RWPE2 (cell line): ENCODE measurements around the gene ANP32B.

ENCODE experiments used
- ATAC-seq: fragments of 200-7000 bp; cut with Tn5 transposase; 3 replicates; pipeline ENCODE4 v1.9.1; 2021; ENCODE audit warnings: low read depth
- DNase-seq: peaks from one replicate; pipeline ENCODE4 v3.0.0-alpha.2; 2020; ENCODE audit warnings: low spot score
- H3K27ac ChIP-seq: fragments of 450-650 bp; 2 replicates; pipeline ENCODE4 v1.5.1; 2017; ENCODE audit warnings: mild to moderate bottlenecking; ENCODE audit not compliant: poor library complexity, severe bottlenecking
- H3K27me3 ChIP-seq: fragments of 250-450 bp; sonication (Bioruptor Pico); 2 replicates; pipeline ENCODE4 v1.5.1; 2021; ENCODE audit warnings: mild to moderate bottlenecking, moderate library complexity; ENCODE audit not compliant: insufficient read depth, poor library complexity, severe bottlenecking
- H3K36me3 ChIP-seq: fragments of 250-450 bp; sonication (Bioruptor Pico); 2 replicates; pipeline ENCODE4 v1.5.1; 2020; ENCODE audit warnings: low read depth, mild to moderate bottlenecking, moderate library complexity
- H3K4me1 ChIP-seq: fragments of 250-450 bp; sonication (Bioruptor Pico); 2 replicates; pipeline ENCODE4 v1.5.1; 2021; ENCODE audit warnings: mild to moderate bottlenecking, moderate library complexity; ENCODE audit not compliant: insufficient read depth, poor library complexity, severe bottlenecking
- H3K4me3 ChIP-seq: fragments of 250-450 bp; sonication (Bioruptor Pico); 2 replicates; pipeline ENCODE4 v1.5.1; 2021; ENCODE audit warnings: mild to moderate bottlenecking, moderate library complexity; ENCODE audit not compliant: severe bottlenecking
- H3K9me3 ChIP-seq: fragments of 250-450 bp; sonication (Bioruptor Pico); 2 replicates; pipeline ENCODE4 v1.5.1; 2021; ENCODE audit warnings: mild to moderate bottlenecking, moderate library complexity; ENCODE audit not compliant: severe bottlenecking
- CTCF ChIP-seq: fragments of 450-650 bp; IDR thresholded peaks from one replicate; pipeline ENCODE4 v1.5.1; 2017; ENCODE audit warnings: mild to moderate bottlenecking, moderate library complexity; ENCODE audit not compliant: poor library complexity, severe bottlenecking

ANP32B gene

GRCh38 chr9:97962575-97962974 lies 20.6 kb upstream of the ANP32B start:
- no peak for DNase-seq
- TF ChIP-seq CTCF, result no peak

GRCh38 chr9:97963232-97963631 lies 19.9 kb upstream of the ANP32B start:
- ATAC-seq (no peak), DNase-seq (no peak)
- Histone ChIP-seq H3K27me3 (no peaks in the 10 kb centered on the region), H3K4me1 (no peaks in the 10 kb centered on the region), H3K36me3 (no peaks in the 10 kb centered on the region), H3K27ac (no peak overlapping the region), H3K9me3 (no peaks in the 10 kb centered on the region), H3K4me3 (no peak overlapping the region)
- TF ChIP-seq CTCF, result no peak

More at GRCh38 chr9:97962575-97962974, 20.6 kb upstream of the ANP32B start:
- H3K27ac ChIP-seq, result no peak overlapping the region
- no peak for ATAC-seq
- H3K9me3 ChIP-seq, result no peaks in the 10 kb centered on the region
- H3K4me1 ChIP-seq, result no peaks in the 10 kb centered on the region
- H3K27me3 ChIP-seq, result no peaks in the 10 kb centered on the region
- no peaks in the 10 kb centered on the region for H3K36me3 ChIP-seq
- H3K4me3 ChIP-seq, result no peak overlapping the region

- no peaks in the 10 kb centered on the region for H3K9me3 ChIP-seq
- H3K4me1 ChIP-seq, result no peaks in the 10 kb centered on the region
- H3K27ac ChIP-seq, result no peak overlapping the region
- ATAC-seq (no peak), DNase-seq (no peak)
- H3K27me3 ChIP-seq, result no peaks in the 10 kb centered on the region
- no peaks in the 10 kb centered on the region for H3K36me3 ChIP-seq
- TF ChIP-seq CTCF, result no peak
- H3K4me3 ChIP-seq, result no peak overlapping the region
Measured at GRCh38 chr9:97964901-97965300, 18.2 kb upstream of the ANP32B start.

GRCh38 chr9:97966493-97966892 lies 16.6 kb upstream of the ANP32B start:
- Histone ChIP-seq H3K27me3 (no peaks in the 10 kb centered on the region), H3K27ac (no peak overlapping the region), H3K4me1 (no peaks in the 10 kb centered on the region), H3K36me3 (no peaks in the 10 kb centered on the region), H3K9me3 (no peaks in the 10 kb centered on the region), H3K4me3 (no peak overlapping the region)
- no peak for DNase-seq
- no peak for TF ChIP-seq CTCF
- 0 out of 3 replicates have a peak, but pooled peaks have one; percentile 29 for ATAC-seq

- Histone ChIP-seq H3K4me3 (no peak overlapping the region), H3K9me3 (no peaks in the 10 kb centered on the region), H3K4me1 (no peaks in the 10 kb centered on the region), H3K36me3 (no peaks in the 10 kb centered on the region), H3K27me3 (peaks cover 3% of the 10 kb centered on the region), H3K27ac (no peak overlapping the region)
- no peak for TF ChIP-seq CTCF
- ATAC-seq (no peak), DNase-seq (no peak)
Measured at GRCh38 chr9:97969014-97969413, 14.1 kb upstream of the ANP32B start.
